Effector CD4-positive, alpha-beta T cell (primary cell): ENCODE measurements around the gene GSTM5.
A peak's percentile ranks its signal among the peaks of the same experiment; 100 is the strongest.
"Not testable (repeated sequence)": the region's sequence is repeated elsewhere in the genome, so short reads cannot be mapped to it uniquely, and the experiment has no call there.

Source experiments
- DNase-seq: peaks from one replicate; pipeline ENCODE4 v3.0.0-alpha.2; 2020

The GSTM5 gene

GRCh38 chr1:109732390-109732881 lies 20.4 kb downstream of the GSTM5 start:
- no peak for DNase-seq

- DNase-seq, result no peak
Measured at GRCh38 chr1:109733236-109733870, 21.3 kb downstream of the GSTM5 start.

GRCh38 chr1:109739738-109740614 lies 27.9 kb downstream of the GSTM5 start:
- peak; percentile 81 for DNase-seq

GRCh38 chr1:109740615-109741373 lies 28.7 kb downstream of the GSTM5 start, which contains the start of gene GSTM3:
GSTM3 (minus strand) TSS chr1:109741038; CDS start chr1:109740287, 751 bp downstream.
- no peak for DNase-seq

- DNase-seq, result not testable (repeated sequence)
Measured at GRCh38 chr1:109748311-109748710, 36.3 kb downstream of the GSTM5 start.

GRCh38 chr1:109749221-109749620 lies 37.2 kb downstream of the GSTM5 start:
- DNase-seq, result no peak

GRCh38 chr1:109750241-109750882 lies 38.3 kb downstream of the GSTM5 start:
- no peak for DNase-seq

GRCh38 chr1:109750920-109751319 lies 38.9 kb downstream of the GSTM5 start:
- no peak for DNase-seq

- DNase-seq, result no peak
Measured at GRCh38 chr1:109751531-109752260, 39.6 kb downstream of the GSTM5 start.

GRCh38 chr1:109754738-109755137 lies 42.7 kb downstream of the GSTM5 start:
- DNase-seq, result no peak

GRCh38 chr1:109756325-109756724 lies 44.3 kb downstream of the GSTM5 start:
- DNase-seq, result not testable (repeated sequence)

- DNase-seq, result no peak
Measured at GRCh38 chr1:109756848-109757521, 44.9 kb downstream of the GSTM5 start.

GRCh38 chr1:109757936-109758786 lies 46.1 kb downstream of the GSTM5 start:
- no peak for DNase-seq

- DNase-seq, result no peak
Measured at GRCh38 chr1:109759513-109760334, 47.7 kb downstream of the GSTM5 start.

- DNase-seq, result no peak
Measured at GRCh38 chr1:109760581-109761226, 48.7 kb downstream of the GSTM5 start.

GRCh38 chr1:109761227-109762038 lies 49.4 kb downstream of the GSTM5 start:
- no peak for DNase-seq

GRCh38 chr1:109762039-109762585 lies 50.1 kb downstream of the GSTM5 start:
- DNase-seq, result no peak
